ENCODE results near the gene HYOU1. TPM values are rescaled to one million over a fixed set of nuclear protein-coding genes. Genes with fewer than 3 reads are reported as not detected.

HYOU1 gene
- total and polyA plus RNA-seq, 7 donors = 6.0 to 106 (median 26.8) TPM

- Histone ChIP-seq H3K36me3 (peaks cover 12 to 40% (median 14%) of the 10 kb centered on the region in 4 donors), H3K27me3 (no peaks in the 10 kb centered on the region)
These were observed 29.3 kb downstream of the HYOU1 start for GRCh38 chr11:119027561-119028345.

GRCh38 chr11:119026970-119027369 is 30.0 kb downstream of the HYOU1 start:
- no peak for TF ChIP-seq EP300 (IDR thresholded peaks at IDR 0.05)
- no peak for TF ChIP-seq POLR2AphosphoS5 (IDR thresholded peaks at IDR 0.05)
- TF ChIP-seq, protein P1, sequence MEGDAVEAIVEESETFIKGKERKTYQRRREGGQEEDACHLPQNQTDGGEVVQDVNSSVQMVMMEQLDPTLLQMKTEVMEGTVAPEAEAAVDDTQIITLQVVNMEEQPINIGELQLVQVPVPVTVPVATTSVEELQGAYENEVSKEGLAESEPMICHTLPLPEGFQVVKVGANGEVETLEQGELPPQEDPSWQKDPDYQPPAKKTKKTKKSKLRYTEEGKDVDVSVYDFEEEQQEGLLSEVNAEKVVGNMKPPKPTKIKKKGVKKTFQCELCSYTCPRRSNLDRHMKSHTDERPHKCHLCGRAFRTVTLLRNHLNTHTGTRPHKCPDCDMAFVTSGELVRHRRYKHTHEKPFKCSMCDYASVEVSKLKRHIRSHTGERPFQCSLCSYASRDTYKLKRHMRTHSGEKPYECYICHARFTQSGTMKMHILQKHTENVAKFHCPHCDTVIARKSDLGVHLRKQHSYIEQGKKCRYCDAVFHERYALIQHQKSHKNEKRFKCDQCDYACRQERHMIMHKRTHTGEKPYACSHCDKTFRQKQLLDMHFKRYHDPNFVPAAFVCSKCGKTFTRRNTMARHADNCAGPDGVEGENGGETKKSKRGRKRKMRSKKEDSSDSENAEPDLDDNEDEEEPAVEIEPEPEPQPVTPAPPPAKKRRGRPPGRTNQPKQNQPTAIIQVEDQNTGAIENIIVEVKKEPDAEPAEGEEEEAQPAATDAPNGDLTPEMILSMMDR (IDR thresholded peaks at IDR 0.05) = no peak
- TF ChIP-seq POLR2A (IDR thresholded peaks at IDR 0.05) = no peak
- H3K27ac ChIP-seq = no peak overlapping the region
- no peak for DNase-seq
- H3K36me3 ChIP-seq = peaks cover 14 to 48% (median 19%) of the 10 kb centered on the region in 4 donors
- WGBS, 2 donors = 27 to 68% methylated on average over 2 of the region's 2 CpGs
- no peaks in the 10 kb centered on the region for H3K9me3 ChIP-seq
- peaks cover 0 to 19% (median 16%) of the 10 kb centered on the region in 4 donors for H3K4me1 ChIP-seq
- no peak overlapping the region for H3K4me3 ChIP-seq
- intact Hi-C loops (cut with DNase I) = no loop called here
- H3K27me3 ChIP-seq = no peaks in the 10 kb centered on the region

More at GRCh38 chr11:119027561-119028345, 29.3 kb downstream of the HYOU1 start:
- H3K4me1 ChIP-seq = peaks cover 0 to 17% (median 16%) of the 10 kb centered on the region in 4 donors
- no peaks in the 10 kb centered on the region for H3K9me3 ChIP-seq
- H3K27ac ChIP-seq = no peak overlapping the region
- no peak overlapping the region for H3K4me3 ChIP-seq
- TF ChIP-seq POLR2A (IDR thresholded peaks at IDR 0.05) (no peak), EP300 (IDR thresholded peaks at IDR 0.05) (no peak), POLR2AphosphoS5 (IDR thresholded peaks at IDR 0.05) (no peak)
- TF ChIP-seq, protein P1 (IDR thresholded peaks at IDR 0.05) = no peak
- 74 to 94% methylated on average over 9 of the region's 9 CpGs for WGBS, 2 donors
- intact Hi-C loops (cut with DNase I) = no loop called here
- DNase-seq = no peak

DNA sequence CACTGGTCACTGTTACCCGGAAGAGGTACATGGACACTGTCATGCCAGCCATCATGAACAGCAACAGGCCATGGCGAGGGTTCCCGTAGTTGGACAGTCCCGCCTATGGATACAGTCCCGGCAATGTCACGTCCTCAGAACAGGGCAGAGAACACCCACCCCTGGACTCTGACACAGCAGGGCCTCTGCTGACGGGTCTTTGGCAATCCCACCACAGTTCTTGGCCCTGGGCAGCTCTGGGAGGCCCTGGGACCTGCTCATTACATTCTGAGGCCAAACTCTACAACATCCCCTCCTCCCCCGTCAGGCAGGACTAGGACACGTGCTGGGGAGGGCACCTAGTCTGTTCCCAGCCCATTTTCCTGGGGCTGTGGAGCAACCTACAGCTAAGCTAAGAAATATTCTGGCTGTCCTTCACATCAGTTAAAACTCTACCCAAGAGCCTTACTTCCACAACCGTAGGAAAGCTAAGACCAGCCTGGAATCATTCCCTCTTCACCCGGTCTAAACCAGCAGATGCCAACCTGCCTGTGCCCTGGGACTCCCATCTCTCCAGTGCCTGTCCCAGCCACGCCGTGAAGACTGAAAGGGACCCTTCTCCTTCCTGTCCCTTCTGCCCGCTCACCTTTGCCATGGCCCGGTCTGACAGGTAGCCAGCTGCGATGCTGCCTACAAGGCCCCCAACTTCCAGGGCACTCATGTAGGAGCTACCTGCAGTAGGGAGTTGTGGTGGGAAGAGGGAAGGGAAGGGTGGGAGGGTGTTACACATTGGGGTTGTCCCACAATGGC is 30.8 kb downstream of the HYOU1 start:
- no peaks in the 10 kb centered on the region for H3K9me3 ChIP-seq
- no peaks in the 10 kb centered on the region for H3K27me3 ChIP-seq
- H3K36me3 ChIP-seq = peaks cover 14 to 56% (median 24%) of the 10 kb centered on the region in 4 donors
- intact Hi-C loops (cut with DNase I) = no loop called here
- no peak overlapping the region for H3K4me3 ChIP-seq
- no peak for TF ChIP-seq EP300 (IDR thresholded peaks at IDR 0.05)
- TF ChIP-seq, protein P1 (IDR thresholded peaks at IDR 0.05) = no peak
- no peak for TF ChIP-seq POLR2AphosphoS5 (IDR thresholded peaks at IDR 0.05)
- no peak for TF ChIP-seq POLR2A (IDR thresholded peaks at IDR 0.05)
- H3K27ac ChIP-seq = no peak overlapping the region
- DNase-seq = peak; percentile 47
- peaks cover 0 to 22% (median 20%) of the 10 kb centered on the region in 4 donors for H3K4me1 ChIP-seq
- WGBS, 2 donors = 89 to 91% methylated on average over 16 of the region's 16 CpGs

DNA sequence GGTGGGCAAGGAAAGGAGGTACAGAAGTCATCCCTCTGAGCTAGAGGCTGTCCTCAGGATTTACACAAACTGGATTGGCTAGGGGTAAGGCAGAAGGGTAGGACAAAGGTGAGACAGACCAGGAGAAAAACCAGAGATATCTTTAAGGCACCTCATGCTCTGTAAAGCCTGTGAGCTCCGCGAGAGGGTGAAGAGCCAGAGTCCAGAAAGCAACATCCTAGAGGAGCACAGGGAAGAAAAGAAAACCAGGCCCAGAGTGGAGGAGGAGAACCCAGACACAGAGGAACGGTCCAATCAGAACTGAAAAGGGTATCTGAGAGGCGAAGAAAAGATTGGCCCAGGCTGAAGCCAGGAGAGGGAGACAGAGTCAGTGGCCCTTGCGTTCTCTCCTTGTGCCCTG is 31.5 kb downstream of the HYOU1 start:
- no peaks in the 10 kb centered on the region for H3K9me3 ChIP-seq
- peak; percentile 18 for DNase-seq
- H3K4me3 ChIP-seq = no peak overlapping the region
- H3K36me3 ChIP-seq = peaks cover 14 to 62% (median 24%) of the 10 kb centered on the region in 4 donors
- H3K27ac ChIP-seq = no peak overlapping the region
- 88 to 95% methylated on average over 5 of the region's 5 CpGs for WGBS, 2 donors
- no peak for TF ChIP-seq EP300 (IDR thresholded peaks at IDR 0.05)
- TF ChIP-seq POLR2A (IDR thresholded peaks at IDR 0.05) = no peak
- TF ChIP-seq, protein P1 (IDR thresholded peaks at IDR 0.05) = no peak
- no peak for TF ChIP-seq POLR2AphosphoS5 (IDR thresholded peaks at IDR 0.05)
- no peaks in the 10 kb centered on the region for H3K27me3 ChIP-seq
- intact Hi-C loops (cut with DNase I) = no loop called here
- peaks cover 0 to 28% (median 23%) of the 10 kb centered on the region in 4 donors for H3K4me1 ChIP-seq

Measured in sigmoid colon (tissue), 7 donors.